IPS-15b (cell line): Measurements from ENCODE around the gene POLR2E.

Experiments
- H3K27me3 ChIP-seq: one replicate; pipeline ENCODE4 v1.6.1; 2013; ENCODE audit warnings: low read length; ENCODE audit not compliant: control insufficient read depth, insufficient read depth
- H3K36me3 ChIP-seq: one replicate; pipeline ENCODE4 v1.6.1; 2013; ENCODE audit warnings: low read length; ENCODE audit not compliant: control insufficient read depth, insufficient read depth
- H3K4me1 ChIP-seq: one replicate; pipeline ENCODE4 v1.6.1; 2013; ENCODE audit warnings: mild to moderate bottlenecking, low read length; ENCODE audit not compliant: control insufficient read depth, insufficient read depth
- H3K4me3 ChIP-seq: one replicate; pipeline ENCODE4 v1.5.1; 2013; ENCODE audit warnings: low read depth, low read length
- H3K9ac ChIP-seq: one replicate; pipeline ENCODE4 v1.6.1; 2013; ENCODE audit warnings: low read depth, mild to moderate bottlenecking, low read length
- H3K9me3 ChIP-seq: one replicate; pipeline ENCODE4 v1.6.1; 2013; ENCODE audit warnings: mild to moderate bottlenecking, low read length; ENCODE audit not compliant: control insufficient read depth, insufficient read depth

Gene POLR2E

GRCh38 chr19:1057176-1057855 is 37.9 kb downstream of the POLR2E start:
- no peaks in the 10 kb centered on the region for H3K27me3 ChIP-seq
- no peak overlapping the region for H3K9ac ChIP-seq
- H3K9me3 ChIP-seq = no peaks in the 10 kb centered on the region
- H3K36me3 ChIP-seq = peaks cover 24% of the 10 kb centered on the region
- H3K4me3 ChIP-seq = no peak overlapping the region
- no peaks in the 10 kb centered on the region for H3K4me1 ChIP-seq

- Histone ChIP-seq H3K4me3 (no peak overlapping the region), H3K9me3 (no peaks in the 10 kb centered on the region), H3K9ac (no peak overlapping the region), H3K27me3 (no peaks in the 10 kb centered on the region), H3K4me1 (no peaks in the 10 kb centered on the region), H3K36me3 (peaks cover 21% of the 10 kb centered on the region)
These were observed 39.1 kb downstream of the POLR2E start for GRCh38 chr19:1055886-1056620.

DNA sequence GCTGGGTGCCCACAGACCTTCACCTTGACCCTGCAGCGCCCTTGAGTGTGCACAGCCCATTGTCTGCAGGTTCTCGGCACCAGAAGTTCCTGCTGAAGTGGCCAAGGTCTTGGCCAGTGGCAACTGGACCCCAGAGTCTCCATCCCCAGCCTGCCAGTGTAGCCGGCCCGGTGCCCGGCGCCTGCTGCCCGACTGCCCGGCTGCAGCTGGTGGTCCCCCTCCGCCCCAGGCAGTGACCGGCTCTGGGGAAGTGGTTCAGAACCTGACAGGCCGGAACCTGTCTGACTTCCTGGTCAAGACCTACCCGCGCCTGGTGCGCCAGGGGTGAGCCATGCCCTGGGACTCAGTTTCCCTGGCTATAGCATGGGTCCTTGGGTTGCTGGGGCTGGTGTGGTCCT is 40.1 kb downstream of the POLR2E start:
- Histone ChIP-seq H3K4me3 (no peak overlapping the region), H3K36me3 (peaks cover 21% of the 10 kb centered on the region), H3K9ac (no peak overlapping the region), H3K27me3 (no peaks in the 10 kb centered on the region), H3K9me3 (no peaks in the 10 kb centered on the region), H3K4me1 (no peaks in the 10 kb centered on the region)

GRCh38 chr19:1054102-1055027 is 40.8 kb downstream of the POLR2E start:
- Histone ChIP-seq H3K36me3 (peaks cover 21% of the 10 kb centered on the region), H3K27me3 (no peaks in the 10 kb centered on the region), H3K4me3 (no peak overlapping the region), H3K9ac (no peak overlapping the region), H3K4me1 (no peaks in the 10 kb centered on the region), H3K9me3 (no peaks in the 10 kb centered on the region)

DNA sequence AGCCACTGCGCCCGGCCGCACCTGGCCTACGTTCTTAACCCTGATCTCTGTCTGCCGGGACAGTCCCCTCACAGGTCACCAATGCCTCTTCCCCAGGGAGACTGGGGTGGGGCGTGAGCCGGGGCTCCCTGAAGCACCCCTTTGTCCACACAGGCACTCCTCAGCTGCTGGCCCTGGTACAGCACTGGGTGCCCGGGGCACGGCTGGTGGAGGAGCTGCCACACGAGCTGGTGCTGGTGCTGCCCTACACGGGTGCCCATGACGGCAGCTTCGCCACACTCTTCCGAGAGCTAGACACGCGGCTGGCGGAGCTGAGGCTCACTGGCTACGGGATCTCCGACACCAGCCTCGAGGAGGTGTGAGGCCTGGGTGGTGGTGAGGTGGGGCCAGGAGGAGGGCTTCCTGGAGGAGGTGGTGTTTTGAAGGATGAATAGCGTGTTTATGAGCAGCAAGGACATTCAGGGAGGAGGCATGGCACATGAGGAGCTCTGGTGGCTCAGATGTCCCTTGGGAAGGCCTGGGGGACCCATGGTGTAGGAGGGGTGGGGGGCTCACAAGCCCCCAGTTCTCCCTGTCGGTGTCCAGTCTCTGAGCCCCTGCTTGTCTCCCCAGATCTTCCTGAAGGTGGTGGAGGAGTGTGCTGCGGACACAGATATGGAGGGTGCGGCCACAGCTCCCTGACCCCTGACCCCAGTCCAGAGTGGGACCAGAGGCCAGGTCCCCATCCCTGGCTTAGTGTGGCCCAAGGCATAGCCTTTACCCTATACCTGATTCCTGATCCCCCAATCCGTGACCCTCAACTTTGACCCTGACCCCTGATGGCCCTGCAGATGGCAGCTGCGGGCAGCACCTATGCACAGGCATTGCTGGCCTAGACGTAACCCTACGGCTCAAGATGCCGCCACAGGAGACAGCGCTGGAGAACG is 41.7 kb downstream of the POLR2E start:
- no peaks in the 10 kb centered on the region for H3K9me3 ChIP-seq
- peaks cover 17% of the 10 kb centered on the region for H3K36me3 ChIP-seq
- H3K9ac ChIP-seq = no peak overlapping the region
- H3K4me1 ChIP-seq = no peaks in the 10 kb centered on the region
- H3K4me3 ChIP-seq = no peak overlapping the region
- no peaks in the 10 kb centered on the region for H3K27me3 ChIP-seq

DNA sequence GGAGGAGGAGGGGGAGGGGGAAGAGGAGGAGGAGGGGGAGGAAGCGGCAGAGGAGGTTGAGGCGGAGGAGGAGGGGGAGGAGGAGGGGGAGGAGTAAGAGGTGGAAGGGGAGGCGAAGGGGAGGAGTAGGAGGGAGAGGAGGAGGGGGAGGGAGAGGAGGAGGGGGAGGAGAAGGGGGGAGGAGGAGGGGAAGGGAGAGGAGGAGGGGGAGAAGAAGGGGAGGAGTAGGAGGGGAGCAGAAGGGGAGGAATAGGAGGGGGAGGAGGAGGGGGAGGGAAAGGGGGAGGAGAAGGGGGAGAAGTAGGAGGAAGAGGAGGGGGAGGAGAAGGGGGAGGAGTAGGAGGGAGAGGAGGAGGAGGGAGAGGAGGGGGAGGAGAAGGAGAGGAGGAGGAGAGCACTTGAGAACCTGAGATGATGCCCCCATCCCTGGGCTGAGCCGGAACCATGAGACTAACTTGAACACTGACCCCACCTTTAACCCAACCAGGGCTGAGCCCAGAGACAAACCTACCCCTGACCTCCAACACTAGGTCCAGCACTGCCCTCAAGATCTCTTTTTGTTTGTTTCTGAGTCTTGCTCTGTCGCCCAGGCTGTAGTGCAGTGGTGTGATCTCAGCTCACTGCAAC is 42.7 kb downstream of the POLR2E start:
- Histone ChIP-seq H3K4me1 (no peaks in the 10 kb centered on the region), H3K9me3 (no peaks in the 10 kb centered on the region), H3K4me3 (no peak overlapping the region), H3K9ac (no peak overlapping the region), H3K36me3 (peaks cover 17% of the 10 kb centered on the region), H3K27me3 (no peaks in the 10 kb centered on the region)

- Histone ChIP-seq H3K36me3 (peaks cover 20% of the 10 kb centered on the region), H3K9me3 (no peaks in the 10 kb centered on the region), H3K27me3 (no peaks in the 10 kb centered on the region), H3K4me3 (no peak overlapping the region), H3K4me1 (no peaks in the 10 kb centered on the region), H3K9ac (no peak overlapping the region)
These were observed 43.4 kb downstream of the POLR2E start for GRCh38 chr19:1051791-1052190.

GRCh38 chr19:1050989-1051788 is 44.0 kb downstream of the POLR2E start:
- H3K27me3 ChIP-seq = no peaks in the 10 kb centered on the region
- no peaks in the 10 kb centered on the region for H3K9me3 ChIP-seq
- H3K4me3 ChIP-seq = no peak overlapping the region
- H3K4me1 ChIP-seq = no peaks in the 10 kb centered on the region
- no peak overlapping the region for H3K9ac ChIP-seq
- peaks cover 18% of the 10 kb centered on the region for H3K36me3 ChIP-seq

- H3K27me3 ChIP-seq = no peaks in the 10 kb centered on the region
- H3K36me3 ChIP-seq = peaks cover 12% of the 10 kb centered on the region
- no peaks in the 10 kb centered on the region for H3K9me3 ChIP-seq
- H3K4me3 ChIP-seq = no peak overlapping the region
- no peaks in the 10 kb centered on the region for H3K4me1 ChIP-seq
- no peak overlapping the region for H3K9ac ChIP-seq
These were observed 45.4 kb downstream of the POLR2E start for GRCh38 chr19:1049800-1050199.

DNA sequence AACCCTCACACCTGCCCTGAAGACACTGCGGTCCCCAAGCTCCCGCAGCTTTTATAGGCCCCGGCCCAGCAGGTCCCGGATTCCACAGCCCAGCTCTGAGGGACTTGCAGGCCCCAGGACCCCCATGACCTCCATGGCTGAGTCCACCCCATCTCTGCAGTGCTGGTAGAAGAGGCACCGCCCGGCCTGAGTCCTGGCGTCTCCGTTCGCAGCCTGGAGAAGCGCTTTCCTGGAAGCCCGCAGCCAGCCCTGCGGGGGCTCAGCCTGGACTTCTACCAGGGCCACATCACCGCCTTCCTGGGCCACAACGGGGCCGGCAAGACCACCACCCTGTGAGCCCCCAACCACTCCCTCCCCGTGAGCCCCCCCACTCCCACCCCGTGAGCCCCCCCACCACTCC is 46.1 kb downstream of the POLR2E start:
- H3K9ac ChIP-seq = no peak overlapping the region
- H3K4me3 ChIP-seq = no peak overlapping the region
- H3K9me3 ChIP-seq = no peaks in the 10 kb centered on the region
- no peaks in the 10 kb centered on the region for H3K4me1 ChIP-seq
- no peaks in the 10 kb centered on the region for H3K27me3 ChIP-seq
- H3K36me3 ChIP-seq = peaks cover 12% of the 10 kb centered on the region
